ENCODE data around the gene TXNDC12.

Gene TXNDC12

DNA sequence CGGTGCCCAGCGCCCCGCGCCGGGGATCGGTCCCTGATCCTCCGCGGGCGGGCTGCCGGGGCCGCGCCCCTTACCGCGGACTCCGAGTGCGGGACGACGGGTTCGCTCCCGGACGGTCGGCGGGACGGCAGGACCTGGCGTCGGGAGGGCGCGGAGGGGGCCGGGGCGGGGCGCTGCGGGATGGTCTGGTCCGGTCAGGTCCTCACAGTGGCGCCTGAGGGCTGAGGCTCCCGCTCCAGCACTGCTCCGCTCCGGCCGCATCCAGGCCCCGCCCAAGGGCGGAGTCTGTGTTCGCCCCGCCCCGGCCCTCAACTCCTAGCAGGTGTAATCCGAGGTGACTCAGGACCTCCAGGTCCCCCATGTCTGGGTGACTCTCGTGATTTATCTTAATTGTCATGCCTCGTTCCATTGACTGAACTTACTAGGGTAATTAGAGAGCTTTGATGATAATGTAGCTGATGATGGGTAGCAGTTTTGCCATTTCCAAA, 64.5 kb downstream of the TXNDC12 start, which contains the start of gene RAB3B:
TSS of gene RAB3B (minus strand) at position 223 of the 488 bp plus-strand sequence. CDS start 13,583 bp downstream, outside the sequence.
- peak; percentile 88 for DNase-seq

DNA sequence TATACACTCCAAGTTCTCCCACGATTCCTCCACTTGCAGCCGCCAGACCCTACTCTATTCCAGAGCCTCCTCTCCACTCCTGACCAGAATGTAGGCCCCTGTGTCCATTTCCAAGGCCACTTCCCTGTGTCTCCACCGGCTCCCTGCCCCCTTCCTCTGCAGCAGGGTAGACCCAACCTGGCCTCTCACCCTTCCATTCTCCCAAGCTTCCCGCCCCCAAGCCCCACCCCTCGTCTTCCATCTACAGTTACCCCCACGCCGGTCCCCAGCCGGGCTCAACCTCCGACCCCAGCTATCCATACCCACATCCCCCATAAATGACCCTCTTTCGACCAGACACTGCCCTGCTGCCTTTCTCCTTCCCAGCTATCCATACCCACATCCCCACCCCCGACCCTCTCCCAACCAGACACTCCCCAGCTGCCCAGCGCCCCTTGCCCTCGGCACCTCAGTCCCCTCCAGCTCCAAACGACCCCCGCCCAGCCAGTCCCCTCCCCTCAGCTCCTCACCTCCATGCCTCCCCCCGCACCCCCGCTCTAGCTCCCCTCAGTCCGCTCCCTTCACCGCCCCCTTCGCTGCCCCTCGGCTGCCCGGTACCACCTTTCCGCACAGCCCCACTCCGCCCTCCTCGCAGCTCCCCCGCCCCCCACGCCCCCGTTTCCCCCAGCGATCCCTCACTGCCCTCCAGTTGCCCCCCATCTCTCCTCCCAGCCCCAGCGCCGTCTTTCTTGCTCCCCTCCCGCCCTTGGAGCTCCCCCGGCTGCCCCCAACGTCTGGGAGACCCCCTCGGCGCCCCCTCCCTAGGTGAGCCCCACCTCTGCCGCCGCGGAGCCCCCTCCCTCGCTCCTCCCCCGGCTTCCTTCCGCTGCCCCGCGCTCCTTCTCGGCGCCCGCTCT, 65.2 kb downstream of the TXNDC12 start:
- DNase-seq, result peak; percentile 2

DNA sequence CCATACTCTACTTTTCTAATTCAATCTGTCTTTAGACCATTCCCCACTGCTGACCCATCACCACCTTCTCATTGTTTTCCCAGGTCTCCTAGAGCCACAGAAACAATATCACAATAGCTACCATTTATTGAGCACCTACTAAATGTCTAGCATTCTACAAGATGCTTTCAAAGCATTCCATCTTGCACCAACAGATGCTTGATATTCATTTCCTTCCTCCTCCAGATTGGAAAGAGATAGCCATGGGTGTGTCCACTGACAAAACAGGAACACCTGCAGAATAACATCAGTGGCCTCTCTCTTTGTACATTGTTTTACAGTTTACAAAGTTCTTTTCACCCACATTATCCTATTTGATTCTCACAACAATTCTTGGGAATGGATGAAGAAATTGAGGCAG, 66.7 kb downstream of the TXNDC12 start:
- DNase-seq, result no peak

DNA sequence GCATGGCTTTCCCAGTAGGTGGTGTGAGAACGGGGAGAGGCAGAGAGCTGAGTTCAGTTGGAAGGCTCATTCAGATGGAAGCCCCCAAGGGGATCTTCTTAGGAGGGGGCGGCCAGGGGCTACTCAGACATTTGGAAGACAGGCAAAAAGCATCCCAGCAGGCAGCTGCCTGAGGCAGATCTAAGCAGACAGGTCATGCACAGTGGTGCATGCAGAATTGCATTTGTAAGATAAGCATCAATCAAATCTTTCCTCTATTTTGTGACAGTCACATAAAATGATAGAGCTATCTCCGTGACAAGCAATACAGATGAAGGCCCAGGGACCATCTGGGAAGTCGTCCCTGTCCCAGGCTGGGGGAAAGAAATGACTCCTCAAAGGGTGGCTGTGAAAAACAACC, 68.3 kb downstream of the TXNDC12 start:
- DNase-seq, result no peak

DNA sequence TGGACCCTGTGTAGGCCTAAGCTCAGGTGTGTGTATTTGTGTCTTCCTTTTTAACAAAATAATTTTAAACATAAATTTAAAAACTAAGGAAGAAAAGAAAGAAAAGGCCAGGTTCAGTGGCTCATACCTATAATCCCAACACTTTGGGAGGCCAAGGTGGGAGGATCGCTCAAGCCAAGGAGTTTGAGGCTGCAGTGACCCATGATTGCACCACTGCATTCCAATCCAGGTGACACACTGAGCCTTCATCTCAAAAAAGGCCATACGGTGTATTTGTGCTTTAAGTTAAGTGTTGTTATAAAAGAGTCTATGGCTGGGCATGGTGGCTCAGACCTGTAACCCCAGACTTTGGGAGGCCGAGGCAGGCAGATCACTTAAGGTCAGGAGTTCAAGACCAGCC, 72.8 kb downstream of the TXNDC12 start:
- DNase-seq, result no peak

DNA sequence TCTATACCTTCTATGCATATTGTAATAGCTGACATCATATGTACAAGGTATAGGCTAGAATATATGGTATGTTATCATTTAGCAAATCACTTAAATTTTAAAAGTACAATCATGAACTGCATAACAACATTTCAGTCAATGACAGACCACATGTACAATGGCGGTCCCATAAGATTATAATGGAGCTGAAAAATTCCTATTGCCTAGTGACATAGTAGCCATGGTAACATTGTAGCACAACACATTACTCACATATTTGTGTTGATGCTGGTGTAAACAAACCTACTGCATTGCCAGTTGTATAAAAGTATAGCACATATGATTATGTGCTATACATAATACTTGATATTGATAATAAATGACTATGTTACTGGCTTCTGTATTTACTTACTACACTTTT, 73.4 kb downstream of the TXNDC12 start:
- no peak for DNase-seq

DNA sequence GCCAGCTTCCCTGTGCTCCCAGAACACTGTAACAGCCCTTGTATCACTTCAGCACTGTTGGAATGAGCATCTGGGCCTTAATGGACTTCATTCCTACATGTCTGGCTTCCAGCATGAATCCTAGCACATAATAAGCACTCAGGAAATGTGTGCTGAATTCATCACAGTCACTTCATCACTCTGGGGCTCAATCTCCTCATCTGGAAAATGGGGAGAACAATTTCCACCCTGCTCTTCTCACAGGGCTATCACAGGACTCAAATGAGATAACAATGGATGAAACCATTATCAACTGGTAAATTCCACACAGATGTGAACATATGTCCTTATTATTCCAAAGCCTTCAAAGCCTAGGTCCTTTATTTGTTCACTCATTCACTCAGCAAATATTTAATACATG, 76.9 kb downstream of the TXNDC12 start:
- no peak for DNase-seq

DNA sequence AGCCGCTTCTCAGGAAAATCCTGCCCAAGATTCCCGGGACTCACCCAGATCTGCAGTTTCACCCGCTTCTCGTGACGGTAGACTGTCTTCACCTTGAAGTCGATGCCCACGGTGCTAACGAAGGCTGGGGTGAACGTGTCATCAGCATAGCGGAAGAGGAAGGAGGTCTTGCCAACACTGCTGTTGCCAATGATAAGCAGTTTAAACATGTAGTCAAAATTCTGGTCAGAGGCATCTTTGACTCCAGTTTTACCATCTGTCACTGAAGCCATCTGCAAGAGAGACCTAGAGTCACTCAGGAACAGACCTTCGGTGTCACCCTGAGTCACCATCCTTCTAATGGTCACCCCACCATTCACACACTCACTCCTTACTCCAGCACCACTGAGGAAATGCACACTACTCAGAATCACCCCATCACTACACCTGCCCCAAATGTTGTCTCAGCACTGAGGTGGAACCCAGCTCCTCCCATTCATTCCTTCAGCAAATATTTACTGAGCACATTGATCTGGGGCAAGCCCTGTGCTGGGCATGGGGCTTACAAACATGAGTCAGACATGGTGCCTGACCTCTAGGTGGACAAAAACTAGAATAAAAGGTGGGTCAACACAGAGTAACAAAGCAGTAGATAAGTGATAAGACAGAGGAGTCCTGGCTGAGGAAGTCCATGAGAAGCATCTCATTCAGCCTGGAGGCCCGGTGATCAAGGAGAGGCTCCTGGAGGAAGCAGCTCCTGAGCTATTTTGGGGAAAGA, 78.0 kb downstream of the TXNDC12 start:
- DNase-seq, result no peak

DNA sequence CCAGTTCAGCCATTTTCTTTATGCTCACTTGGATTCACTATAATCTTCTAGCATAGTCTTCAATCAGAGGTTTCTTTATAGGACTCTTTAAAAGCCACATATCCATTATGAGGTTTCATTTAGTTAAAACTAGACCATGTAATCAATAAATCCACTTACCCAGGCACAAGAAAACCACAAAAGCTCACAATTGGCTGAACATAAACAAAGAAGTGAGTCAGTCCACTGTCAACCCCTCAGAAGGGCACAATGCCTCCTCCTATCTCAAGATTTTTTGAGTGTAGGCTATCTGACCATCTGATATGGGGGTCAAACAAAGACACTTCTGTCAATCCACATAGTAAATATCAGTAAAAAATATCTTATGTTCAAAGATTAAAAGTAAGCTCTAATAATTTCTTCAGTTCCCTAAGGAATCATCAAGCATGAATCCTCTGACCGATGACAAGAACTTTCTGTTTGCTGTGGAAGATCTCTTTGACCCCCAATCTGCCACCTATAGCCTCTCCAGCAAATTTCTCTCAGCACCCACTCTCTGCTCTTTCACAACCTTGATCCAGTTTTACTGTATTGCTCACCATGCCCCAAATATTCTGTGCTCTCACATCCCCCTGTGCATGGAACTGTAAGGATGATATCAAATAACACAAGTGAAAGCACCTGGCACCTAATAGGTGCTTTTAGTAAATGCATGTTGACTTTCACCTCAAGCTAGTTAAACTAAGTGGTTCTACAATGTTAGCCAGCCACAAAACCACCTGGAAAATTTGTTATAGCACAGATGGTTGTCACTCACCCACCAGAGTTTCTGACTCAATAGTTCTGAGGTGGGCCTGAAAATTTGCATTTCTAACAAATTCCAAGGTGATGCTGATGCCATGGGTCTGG, 81.2 kb downstream of the TXNDC12 start:
- no peak for DNase-seq

Measured in CD4-positive, alpha-beta T cell treated with Interleukin-17A for 4 hours (primary cell).